K562 (cell line): ENCODE measurements around the gene FMC1. TPM values are rescaled to one million over a fixed set of nuclear protein-coding genes. Genes with fewer than 3 reads are reported as not detected.

ENCODE experiments used
- ATF1 ChIP-seq, 2 experiments: fragments of 450-650 bp in 1 of 2; IDR thresholded peaks; 2 replicates each; pipeline ENCODE4 v1.6.1; 2016; ENCODE audit warnings: missing compliant biosample characterization in 1 of 2, missing genetic modification characterization in 1 of 2
- HLTF ChIP-seq: fragments of 450-650 bp; IDR thresholded peaks from 2 replicates; pipeline ENCODE4 v1.6.1; 2016
- KAT7 ChIP-seq: sonication (generic); formaldehyde crosslinking; IDR thresholded peaks from 2 replicates; pipeline ENCODE4 v1.8.0; 2022; ENCODE audit warnings: missing genetic modification reagents, mild to moderate bottlenecking, borderline replicate concordance
- KHSRP ChIP-seq: fragments of 450-650 bp; IDR thresholded peaks from 2 replicates; pipeline ENCODE4 v1.6.1; 2017
- NKRF ChIP-seq: fragments of 450-650 bp; IDR thresholded peaks from 2 replicates; pipeline ENCODE4 v1.6.1; 2016; ENCODE audit warnings: borderline replicate concordance
- NR1H2 ChIP-seq: sonication (generic); formaldehyde crosslinking; IDR thresholded peaks from 2 replicates; pipeline ENCODE4 v1.4.0; 2020; ENCODE audit warnings: mild to moderate bottlenecking, missing genetic modification reagents
- RBM15 ChIP-seq: fragments of 200-400 bp; formaldehyde crosslinking; IDR thresholded peaks from 2 replicates; pipeline ENCODE4 v1.6.1; 2018; ENCODE audit warnings: mild to moderate bottlenecking, low read length, moderate library complexity; ENCODE audit not compliant: insufficient read depth
- SMAD3 ChIP-seq: fragments of 450-650 bp; formaldehyde crosslinking; conservative IDR thresholded peaks from 2 replicates; pipeline ENCODE4 v1.4.0; 2020; ENCODE audit warnings: mild to moderate bottlenecking
- SMARCE1 ChIP-seq: fragments of 450-650 bp; IDR thresholded peaks from 2 replicates; pipeline ENCODE4 v1.7.1; 2016; ENCODE audit warnings: mild to moderate bottlenecking
- TAF1 ChIP-seq: IDR thresholded peaks from 2 replicates; pipeline ENCODE4 v1.6.1; 2011; ENCODE audit warnings: mild to moderate bottlenecking, low read length, moderate library complexity; ENCODE audit not compliant: insufficient read depth, control insufficient read depth, severe bottlenecking; ENCODE audit errors: extremely low read depth
- THRAP3 ChIP-seq: fragments of 450-650 bp; IDR thresholded peaks from 2 replicates; pipeline ENCODE4 v1.6.1; 2016; ENCODE audit warnings: mild to moderate bottlenecking, inconsistent platforms, borderline replicate concordance
- THRB ChIP-seq: fragments of 450-650 bp; formaldehyde crosslinking; conservative IDR thresholded peaks from 2 replicates; pipeline ENCODE4 v1.4.0; 2022; ENCODE audit warnings: mild to moderate bottlenecking, missing genetic modification characterization
- XRCC5 ChIP-seq: fragments of 200-400 bp; formaldehyde crosslinking; IDR thresholded peaks from 2 replicates; pipeline ENCODE4 v1.6.1; 2017; ENCODE audit warnings: low read depth, mild to moderate bottlenecking, low read length
- ZNF23 ChIP-seq: fragments of 250-450 bp; sonication (Bioruptor Pico); IDR thresholded peaks from 2 replicates; pipeline ENCODE4 v1.4.0; 2020; ENCODE audit warnings: mild to moderate bottlenecking
- ZNF512 ChIP-seq: IDR thresholded peaks from 2 replicates; pipeline ENCODE4 v1.6.1; 2016; ENCODE audit warnings: missing genetic modification characterization, missing compliant biosample characterization
- ZNF551 ChIP-seq: fragments of 250-450 bp; sonication (Bioruptor Pico); IDR thresholded peaks from 2 replicates; pipeline ENCODE4 v1.5.0; 2021; ENCODE audit warnings: mild to moderate bottlenecking, moderate library complexity
- ZNF609 ChIP-seq: sonication (generic); formaldehyde crosslinking; IDR thresholded peaks from 2 replicates; pipeline ENCODE4 v1.8.1; 2023; ENCODE audit warnings: missing genetic modification reagents, mild to moderate bottlenecking, borderline replicate concordance
- polyA plus RNA-seq, 8 experiments: library from polyadenylated mRNA; depleted of rRNA in 4 of 8; stranded (reverse) in 5 of 8; unstranded in 3 of 8; fragments of >200 nt; fragmentation: Nextera tagmentation in 2 of 8; fragmentation: Illumina TruSeq in 1 of 8; extraction: Ambion mirVana in 2 of 8; extraction: Trizol in 1 of 8; gene quantifications; 2 replicates each; pipeline versions ENCODE4 v1.2.1 to v1.2.3, GENCODE V29; 2011 to 2014; ENCODE audit warnings: inconsistent platforms in 1 of 8, missing spikeins in 1 of 8
- total RNA-seq, 7 experiments: library from RNA; depleted of rRNA in 6 of 7; stranded (reverse); fragments of >200 nt in 6 of 7; fragmentation: Illumina TruSeq in 2 of 7; extraction: Trizol in 2 of 7; gene quantifications; 2 replicates each; pipeline versions ENCODE4 v1.2.1 to v1.2.3, GENCODE V29; 2011 to 2021; ENCODE audit warnings: low replicate concordance in 1 of 7

FMC1 gene
- total and polyA plus RNA-seq, 9 of the 15 experiments (the other 6 are each of a cell fraction or from before 2014, with no cell fraction given) = 14.0 to 116 (median 29.0) TPM

- peak; percentile 43 for TF ChIP-seq TAF1
- peak; percentile 11 for TF ChIP-seq THRB (CRISPR knock-in tag)
- TF ChIP-seq KAT7 = peak; percentile 98; the same call in 1 of the 2 replicates
- 0 out of 2 replicates have a peak, but pooled peaks have one; percentile 22 for TF ChIP-seq SMAD3 (CRISPR knock-in tag)
- TF ChIP-seq THRAP3 = 0 out of 2 replicates have a peak, but pooled peaks have one; percentile 30
- TF ChIP-seq XRCC5 = no peak; the same call in 1 of the 2 replicates
- no peak for TF ChIP-seq ZNF512 (tag)
- TF ChIP-seq NR1H2 = no peak
- peak; percentile 58; the same call in 1 of the 2 replicates for TF ChIP-seq ZNF609 (CRISPR knock-in tag)
- TF ChIP-seq NKRF = peak; percentile 13; the same call in 1 of the 2 replicates
- no peak for TF ChIP-seq KHSRP
- TF ChIP-seq HLTF = peak; percentile 29; the same call in 1 of the 2 replicates
- TF ChIP-seq ATF1 (CRISPR knock-in tag; IDR thresholded peaks at IDR 0.05) = no peak
- 0 out of 2 replicates have a peak, but pooled peaks have one; percentile 18 for TF ChIP-seq ATF1 (tag; IDR thresholded peaks at IDR 0.05)
- no peak for TF ChIP-seq ZNF23
- peak; percentile 27 for TF ChIP-seq SMARCE1
- 0 out of 2 replicates have a peak, but pooled peaks have one; percentile 1 for TF ChIP-seq RBM15
- TF ChIP-seq ZNF551 (CRISPR knock-in tag) = no peak
Measured at GRCh38 chr7:139358541-139359365, 17.6 kb downstream of the FMC1 start (continued).
